Erythroblast (primary cell): ENCODE results near the gene SLC4A5.

Source experiments
- GATA1 ChIP-seq: IDR thresholded peaks from 2 replicates; pipeline ENCODE4 v1.6.1; 2011; ENCODE audit warnings: low read depth, mild to moderate bottlenecking, control low read depth, low read length, moderate library complexity
- POLR2A ChIP-seq: IDR thresholded peaks from 2 replicates; pipeline ENCODE4 v1.6.1; 2011; ENCODE audit warnings: mild to moderate bottlenecking, low read length

DNA sequence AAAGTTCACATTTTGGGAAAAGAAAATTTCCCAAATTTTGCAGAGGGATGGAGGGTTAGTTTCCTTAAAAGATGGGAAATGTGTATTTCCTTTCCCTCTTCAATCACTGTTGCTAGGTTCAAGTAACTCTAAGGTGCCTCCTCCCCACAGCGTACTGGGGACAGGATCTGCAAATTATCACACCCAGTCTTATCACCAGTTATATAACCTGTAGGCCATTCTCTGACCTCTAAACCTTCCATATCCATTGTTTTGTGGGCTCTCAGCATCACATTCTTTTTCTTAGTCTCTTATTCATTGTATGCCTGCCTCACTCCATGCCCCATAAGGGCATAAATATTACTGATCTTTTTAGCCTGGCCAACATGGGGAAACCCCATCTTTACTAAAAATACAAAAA, 148.4 kb downstream of the SLC4A5 start:
- TF ChIP-seq POLR2A (no peak), GATA1 (no peak)
